Panc1 (cell line): Measurements from ENCODE around the gene MTA3. TPM values are rescaled to one million over a fixed set of nuclear protein-coding genes. Genes with fewer than 3 reads are reported as not detected.

Experiments
- ATAC-seq: fragments of 200-7000 bp; cut with Tn5 transposase; 2 replicates; pipeline ENCODE4 v1.9.1; 2020; ENCODE audit warnings: mild to moderate bottlenecking, moderate library complexity
- BruUV-seq: library from RNA; stranded (reverse); fragments of 400-500 nt; replicated peaks from 2 replicates; lab custom pipeline; 2021; lab: Mats Ljungman, UMichigan
- CTCF ChIA-PET: fragments of 300-600 bp; sonication (Branson Sonifier 250); formaldehyde crosslinking; loops from one replicate; lab custom pipeline; 2022; ENCODE audit warnings: antibody characterized with exemption; lab: Charles Lee
- POLR2A ChIA-PET: fragments of 300-600 bp; sonication (Branson Sonifier 250); formaldehyde crosslinking; loops from one replicate; lab custom pipeline; 2022; ENCODE audit warnings: antibody characterized with exemption; lab: Charles Lee
- DNase-seq: peaks from one replicate; pipeline ENCODE4 v3.0.0-alpha.2; 2010; ENCODE audit warnings: low read depth, low spot score
- H3K27ac ChIP-seq: 2 replicates; pipeline ENCODE4 v1.5.1; 2011; ENCODE audit warnings: mild to moderate bottlenecking, low read length, inconsistent platforms
- H3K27me3 ChIP-seq: fragments of 200-500 bp; sonication (Bioruptor generic); 2 replicates; pipeline ENCODE4 v1.6.0; 2014; ENCODE audit warnings: low read length, inconsistent platforms; ENCODE audit not compliant: control insufficient read depth, insufficient read depth
- H3K36me3 ChIP-seq: fragments of 200-500 bp; sonication (Bioruptor generic); 2 replicates; pipeline ENCODE4 v1.5.1; 2014; ENCODE audit warnings: inconsistent platforms, mild to moderate bottlenecking, low read length, moderate library complexity; ENCODE audit not compliant: control insufficient read depth, insufficient read depth
- H3K4me1 ChIP-seq: 2 replicates; pipeline ENCODE4 v1.5.1; 2011; ENCODE audit warnings: inconsistent platforms, mild to moderate bottlenecking, low read length, moderate library complexity; ENCODE audit not compliant: control insufficient read depth, insufficient read depth
- H3K4me3 ChIP-seq, 2 experiments: 2 replicates each; pipeline ENCODE4 v1.5.1; 2011 to 2012; ENCODE audit warnings: low read depth in 2 of 2, low read length in 2 of 2, mild to moderate bottlenecking in 2 of 2, inconsistent platforms in 1 of 2, moderate library complexity in 1 of 2
- H3K9me3 ChIP-seq: fragments of 200-500 bp; sonication (Bioruptor generic); 2 replicates; pipeline ENCODE4 v1.5.1; 2014; ENCODE audit warnings: low read depth, mild to moderate bottlenecking, inconsistent platforms, low read length, moderate library complexity; ENCODE audit not compliant: control insufficient read depth, insufficient read depth
- CTCF ChIP-seq: fragments of 450-650 bp; IDR thresholded peaks from 2 replicates; pipeline ENCODE4 v1.5.1; 2017; ENCODE audit warnings: mild to moderate bottlenecking
- POLR2AphosphoS5 ChIP-seq: IDR thresholded peaks from 2 replicates; pipeline ENCODE4 v1.6.1; 2012; ENCODE audit warnings: mild to moderate bottlenecking, low read depth, low read length, moderate library complexity
- SIN3A ChIP-seq: IDR thresholded peaks from 2 replicates; pipeline ENCODE4 v1.6.1; 2012; ENCODE audit warnings: low read depth, mild to moderate bottlenecking, low read length, moderate library complexity, borderline replicate concordance; ENCODE audit not compliant: insufficient read depth
- TCF7L2 ChIP-seq: IDR thresholded peaks from 2 replicates; pipeline ENCODE4 v1.6.1; 2011; ENCODE audit warnings: mild to moderate bottlenecking, low read depth, low read length, inconsistent platforms
- in situ Hi-C: cut with HindIII; loops from 2 replicates; pipeline ENCODE4 v1.10.0; 2016; ENCODE audit warnings: low sequenced_read_pairs, low pct_unique_long_range_greater_than_20kb
- intact Hi-C: fragments of 100-400 bp; cut with micrococcal nuclease; formaldehyde crosslinking; loops from one replicate; pipeline ENCODE4 v1.10.0; 2022; ENCODE audit not compliant: unreplicated experiment
- total RNA-seq: library from RNA; stranded (reverse); gene quantifications from one replicate; pipeline ENCODE4 v1.2.1, GENCODE V29; 2021; ENCODE audit not compliant: unreplicated experiment
- TF ChIP-seq, protein P1 (sequence below), 2 experiments: IDR thresholded peaks; 2 replicates each; pipeline ENCODE4 v1.6.1; 2011 to 2012; ENCODE audit warnings: low read depth in 2 of 2, control low read depth in 1 of 2, low read length in 1 of 2, mild to moderate bottlenecking in 1 of 2, moderate library complexity in 1 of 2; ENCODE audit not compliant: insufficient read depth in 1 of 2

Gene MTA3
- total RNA-seq, 1 experiment from 2014 or later: 65.6 TPM

DNA sequence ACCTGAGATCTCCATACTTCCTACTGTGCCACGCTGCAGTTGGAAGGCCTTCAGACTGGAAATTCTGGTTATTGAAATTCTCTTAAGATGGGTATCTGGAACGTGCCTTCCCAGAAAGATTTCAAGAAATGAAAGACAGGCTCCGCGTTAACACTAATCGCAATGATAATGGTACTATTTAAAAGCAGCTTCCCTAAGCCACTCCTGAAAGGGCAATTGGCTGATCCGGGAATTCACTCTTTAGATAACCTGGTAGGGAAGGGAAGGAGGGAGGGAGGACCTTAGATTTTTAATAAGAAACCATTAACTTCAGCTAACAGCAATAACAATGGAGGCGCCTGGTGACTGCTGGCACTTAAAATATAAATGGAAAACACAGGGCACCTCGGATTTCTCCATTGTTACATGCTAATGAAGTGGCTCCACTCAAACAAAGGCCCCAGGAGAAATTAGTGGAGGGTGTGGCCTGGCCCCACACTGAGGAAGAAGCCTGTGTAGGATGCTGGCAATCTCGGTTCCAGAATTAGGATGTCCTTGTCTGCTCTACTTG is 22.5 kb upstream of the MTA3 start:
- POLR2A ChIA-PET: interaction anchor here (0.7 kb wide), 1 partner anchor 19 kb away, joined by 3 read pairs; no protein-coding TSS in a partner anchor
- no peak for ATAC-seq
- no peaks in the 10 kb centered on the region for H3K9me3 ChIP-seq
- intact Hi-C loops: no loop called here
- no peaks in the 10 kb centered on the region for H3K27me3 ChIP-seq
- no peak for DNase-seq
- H3K27ac ChIP-seq: peak overlapping the region; percentile 29; the same call in 1 of the 2 replicates
- no peaks in the 10 kb centered on the region for H3K36me3 ChIP-seq
- in situ Hi-C loops: no loop called here
- H3K4me3 ChIP-seq: no peak overlapping the region
- TF ChIP-seq CTCF: no peak
- TF ChIP-seq SIN3A: no peak
- TF ChIP-seq, protein P1, sequence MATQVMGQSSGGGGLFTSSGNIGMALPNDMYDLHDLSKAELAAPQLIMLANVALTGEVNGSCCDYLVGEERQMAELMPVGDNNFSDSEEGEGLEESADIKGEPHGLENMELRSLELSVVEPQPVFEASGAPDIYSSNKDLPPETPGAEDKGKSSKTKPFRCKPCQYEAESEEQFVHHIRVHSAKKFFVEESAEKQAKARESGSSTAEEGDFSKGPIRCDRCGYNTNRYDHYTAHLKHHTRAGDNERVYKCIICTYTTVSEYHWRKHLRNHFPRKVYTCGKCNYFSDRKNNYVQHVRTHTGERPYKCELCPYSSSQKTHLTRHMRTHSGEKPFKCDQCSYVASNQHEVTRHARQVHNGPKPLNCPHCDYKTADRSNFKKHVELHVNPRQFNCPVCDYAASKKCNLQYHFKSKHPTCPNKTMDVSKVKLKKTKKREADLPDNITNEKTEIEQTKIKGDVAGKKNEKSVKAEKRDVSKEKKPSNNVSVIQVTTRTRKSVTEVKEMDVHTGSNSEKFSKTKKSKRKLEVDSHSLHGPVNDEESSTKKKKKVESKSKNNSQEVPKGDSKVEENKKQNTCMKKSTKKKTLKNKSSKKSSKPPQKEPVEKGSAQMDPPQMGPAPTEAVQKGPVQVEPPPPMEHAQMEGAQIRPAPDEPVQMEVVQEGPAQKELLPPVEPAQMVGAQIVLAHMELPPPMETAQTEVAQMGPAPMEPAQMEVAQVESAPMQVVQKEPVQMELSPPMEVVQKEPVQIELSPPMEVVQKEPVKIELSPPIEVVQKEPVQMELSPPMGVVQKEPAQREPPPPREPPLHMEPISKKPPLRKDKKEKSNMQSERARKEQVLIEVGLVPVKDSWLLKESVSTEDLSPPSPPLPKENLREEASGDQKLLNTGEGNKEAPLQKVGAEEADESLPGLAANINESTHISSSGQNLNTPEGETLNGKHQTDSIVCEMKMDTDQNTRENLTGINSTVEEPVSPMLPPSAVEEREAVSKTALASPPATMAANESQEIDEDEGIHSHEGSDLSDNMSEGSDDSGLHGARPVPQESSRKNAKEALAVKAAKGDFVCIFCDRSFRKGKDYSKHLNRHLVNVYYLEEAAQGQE (IDR thresholded peaks at IDR 0.05; ENCODE audit: insufficient read depth in 1 of 2, low read depth in 2 of 2, low read length in 1 of 2): no peak
- TF ChIP-seq POLR2AphosphoS5: no peak
- no peak for TF ChIP-seq TCF7L2
- no peaks in the 10 kb centered on the region; the same call in 1 of the 2 replicates for H3K4me1 ChIP-seq
- CTCF ChIA-PET: no interaction called here
- no TSS peak for BruUV-seq

DNA sequence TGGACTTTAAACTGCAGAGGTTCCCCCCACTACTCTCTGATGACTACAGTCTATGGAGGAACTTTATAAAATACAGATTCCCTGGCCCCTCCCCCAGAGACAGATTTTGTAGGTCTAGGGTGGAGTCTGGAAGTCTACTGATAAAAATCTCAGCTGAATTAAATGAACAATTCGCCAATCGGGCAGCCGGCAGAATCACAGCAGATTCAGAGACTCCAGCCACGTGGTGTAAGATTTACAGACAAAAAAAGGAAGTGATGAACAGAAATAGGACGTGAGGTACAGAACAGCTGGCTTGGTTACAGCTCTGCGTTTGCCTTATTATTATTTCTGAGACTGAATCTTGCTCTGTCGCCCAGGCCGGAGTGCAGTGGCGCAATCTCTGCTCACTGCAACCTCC is 21.4 kb upstream of the MTA3 start:
- BruUV-seq: no TSS peak
- TF ChIP-seq, protein P1 (IDR thresholded peaks at IDR 0.05; ENCODE audit: insufficient read depth in 1 of 2, low read depth in 2 of 2, low read length in 1 of 2): no peak
- TF ChIP-seq CTCF (no peak), SIN3A (no peak), TCF7L2 (no peak), POLR2AphosphoS5 (no peak)
- Histone ChIP-seq H3K36me3 (no peaks in the 10 kb centered on the region), H3K27me3 (no peaks in the 10 kb centered on the region), H3K9me3 (no peaks in the 10 kb centered on the region), H3K27ac (no peak overlapping the region), H3K4me3 (no peak overlapping the region), H3K4me1 (no peaks in the 10 kb centered on the region; the same call in 1 of the 2 replicates)
- intact Hi-C loops (no loop called here), in situ Hi-C loops (no loop called here)
- DNase-seq: no peak
- POLR2A ChIA-PET: no interaction called here
- ATAC-seq: no peak
- CTCF ChIA-PET: no interaction called here
